CD14-positive monocyte (primary cell): ENCODE data around the gene BCR. TPM values are rescaled to one million over a fixed set of nuclear protein-coding genes. Genes with fewer than 3 reads are reported as not detected.
A peak's percentile ranks its signal among the peaks of the same experiment; 100 is the strongest.

Experiments used
- DNase-seq, 3 donors: peaks; one replicate each; pipeline ENCODE4 v3.0.0-alpha.2; 2011 to 2022
- H2AFZ ChIP-seq: 2 replicates; pipeline ENCODE4 v1.6.0; 2012; ENCODE audit warnings: mild to moderate bottlenecking, low read depth, low read length, inconsistent platforms; ENCODE audit not compliant: insufficient read depth, poor library complexity, severe bottlenecking
- H3K27ac ChIP-seq, 2 donors: 1 replicate in 1 of 2; 2 replicates in 1 of 2; pipeline ENCODE4 v1.5.1; 2012 to 2013; ENCODE audit warnings: low read length in 2 of 2, control low read depth in 1 of 2, inconsistent platforms in 1 of 2, low read depth in 1 of 2, mild to moderate bottlenecking in 1 of 2
- H3K27me3 ChIP-seq, 2 donors: one replicate each; pipeline versions ENCODE4 v1.6.0 to v1.6.1; 2011 to 2013; ENCODE audit warnings: low read length in 2 of 2; ENCODE audit not compliant: control insufficient read depth in 2 of 2, insufficient read depth in 2 of 2
- H3K36me3 ChIP-seq, 2 donors: replicated peaks in 1 of 2; 1 replicate in 1 of 2; 2 replicates in 1 of 2; pipeline versions ENCODE4 v1.5.1 to v1.6.1; 2012 to 2013; ENCODE audit warnings: low read length in 2 of 2, control low read depth in 1 of 2, inconsistent platforms in 1 of 2, mild to moderate bottlenecking in 1 of 2; ENCODE audit not compliant: insufficient read depth in 2 of 2, control insufficient read depth in 1 of 2
- H3K4me1 ChIP-seq, 2 donors: 1 replicate in 1 of 2; 2 replicates in 1 of 2; pipeline versions ENCODE4 v1.5.1 to v1.6.1; 2012 to 2013; ENCODE audit warnings: low read length in 2 of 2, control low read depth in 1 of 2, inconsistent platforms in 1 of 2, mild to moderate bottlenecking in 1 of 2, moderate library complexity in 1 of 2; ENCODE audit not compliant: insufficient read depth in 2 of 2, control insufficient read depth in 1 of 2
- H3K4me2 ChIP-seq: replicated peaks from 2 replicates; pipeline ENCODE3; 2012; ENCODE audit warnings: low read length, moderate library complexity, mild to moderate bottlenecking; ENCODE audit not compliant: poor library complexity, severe bottlenecking; ENCODE audit errors: extremely low read depth
- H3K4me3 ChIP-seq, 3 experiments: fragments of 200-600 bp in 1 of 3; sonication (generic) in 1 of 3; replicated peaks in 1 of 3; 1 replicate in 2 of 3; 2 replicates in 1 of 3; pipeline ENCODE4 v1.5.1; 2011 to 2013; ENCODE audit warnings: low read length in 3 of 3, mild to moderate bottlenecking in 3 of 3, control low read depth in 2 of 3, low read depth in 2 of 3, inconsistent platforms in 1 of 3, moderate library complexity in 1 of 3
- H3K79me2 ChIP-seq: 2 replicates; pipeline ENCODE4 v1.6.0; 2012; ENCODE audit warnings: mild to moderate bottlenecking, control low read depth, inconsistent platforms, low read length, moderate library complexity; ENCODE audit not compliant: insufficient read depth
- H3K9ac ChIP-seq: 2 replicates; pipeline ENCODE4 v1.6.0; 2017; ENCODE audit warnings: low read length, mild to moderate bottlenecking; ENCODE audit not compliant: insufficient read depth, poor library complexity, severe bottlenecking
- H3K9me3 ChIP-seq, 2 donors: replicated peaks in 1 of 2; 1 replicate in 1 of 2; 2 replicates in 1 of 2; pipeline versions ENCODE4 v1.5.1 to v1.6.1; 2012 to 2013; ENCODE audit warnings: low read length in 2 of 2, control low read depth in 1 of 2; ENCODE audit not compliant: control insufficient read depth in 1 of 2, insufficient read depth in 1 of 2
- H4K20me1 ChIP-seq: 2 replicates; pipeline ENCODE4 v1.6.0; 2012; ENCODE audit warnings: mild to moderate bottlenecking, low read length, control low read depth, moderate library complexity; ENCODE audit not compliant: insufficient read depth
- H3K27ac Mint-ChIP-seq, 7 donors: one replicate each; pipeline ENCODE4 v1.8.0; 2020; ENCODE audit warnings: mild to moderate bottlenecking in 7 of 7, mixed read lengths in 7 of 7, moderate library complexity in 6 of 7, inconsistent platforms in 2 of 7
- H3K27me3 Mint-ChIP-seq, 3 donors: one replicate each; pipeline ENCODE4 v1.8.0; 2021 to 2022; ENCODE audit warnings: low read depth in 3 of 3, mild to moderate bottlenecking in 3 of 3, mixed read lengths in 3 of 3, moderate library complexity in 3 of 3, inconsistent platforms in 1 of 3
- H3K36me3 Mint-ChIP-seq, 2 donors: one replicate each; pipeline ENCODE4 v1.8.0; 2020; ENCODE audit warnings: mixed read lengths in 2 of 2, inconsistent platforms in 1 of 2, mild to moderate bottlenecking in 1 of 2
- H3K4me1 Mint-ChIP-seq: one replicate; pipeline ENCODE4 v1.8.0; 2020; ENCODE audit warnings: mild to moderate bottlenecking, mixed read lengths
- H3K4me3 Mint-ChIP-seq, 2 donors: one replicate each; pipeline ENCODE4 v1.8.0; 2020; ENCODE audit warnings: mild to moderate bottlenecking in 2 of 2, mixed read lengths in 2 of 2, moderate library complexity in 1 of 2
- H3K9me3 Mint-ChIP-seq, 7 donors: one replicate each; pipeline ENCODE4 v1.8.0; 2020 to 2022; ENCODE audit warnings: mixed read lengths in 7 of 7, mild to moderate bottlenecking in 6 of 7, moderate library complexity in 6 of 7, inconsistent platforms in 2 of 7
- CTCF ChIP-seq: fragments of 200-600 bp; IDR thresholded peaks from one replicate; pipeline ENCODE4 v1.8.0; 2022; ENCODE audit warnings: antibody characterized with exemption, mild to moderate bottlenecking
- WGBS: methylation state at CpG from one replicate; pipeline ENCODE4 v1.1.5; 2013; ENCODE audit warnings: missing lambda C conversion rate; ENCODE audit not compliant: insufficient coverage; 5-methylcytosine and 5-hydroxymethylcytosine counted together
- intact Hi-C, 2 donors: fragments of 100-400 bp; cut with micrococcal nuclease; formaldehyde crosslinking; loops; one replicate each; pipeline versions ENCODE4 v1.15.0 to v1.15.1; 2023
- polyA plus RNA-seq, 3 donors: library from polyadenylated mRNA; depleted of rRNA in 1 of 3; unstranded in 2 of 3; stranded (reverse) in 1 of 3; fragments of 300-500 nt in 2 of 3; fragments of >200 nt in 1 of 3; fragmentation: Illumina TruSeq in 2 of 3; gene quantifications; 1 replicate in 2 of 3; 2 replicates in 1 of 3; pipeline ENCODE4 v1.2.3, GENCODE V29; 2012 to 2021

The BCR gene
- polyA plus RNA-seq, 3 donors: 0.97 to 20.9 (median 0.97) TPM

GRCh38 chr22:23178512-23179254 lies 1.6 kb upstream of the BCR start:
- H3K4me2 ChIP-seq: no peak overlapping the region
- peak; percentile 49 to 69 (median 63) for DNase-seq
- intact Hi-C loops: loop anchor here (1.0 to 10.0 kb wide), 3 partner anchors 64 to 206 kb away; no protein-coding TSS in a partner anchor
- H3K9me3 ChIP-seq: peaks cover 8 to 19% of the 10 kb centered on the region in 2 donors
- Mint-ChIP-seq H3K4me1 (peaks cover 45% of the 10 kb centered on the region), H3K36me3 (peaks cover 9 to 13% of the 10 kb centered on the region in 2 donors), H3K9me3 (peaks cover 10 to 23% (median 16%) of the 10 kb centered on the region in 7 donors), H3K4me3 (peak overlapping the region; percentile 16 to 28), H3K27me3 (peaks cover 0 to 16% (median 8%) of the 10 kb centered on the region in 3 donors), H3K27ac (peak overlapping the region in 3 of 7 donors; percentile 4 to 45 (median 35))
- no peak overlapping the region for H3K27ac ChIP-seq
- peaks cover 0 to 5% of the 10 kb centered on the region in 2 donors for H3K27me3 ChIP-seq
- H3K9ac ChIP-seq: no peak overlapping the region
- peak; percentile 98 for TF ChIP-seq CTCF
- WGBS: 34% methylated on average over 5 of the region's 9 CpGs
- peaks cover 28% of the 10 kb centered on the region for H3K79me2 ChIP-seq
- peaks cover 31 to 37% of the 10 kb centered on the region in 2 donors for H3K4me1 ChIP-seq
- H4K20me1 ChIP-seq: peaks cover 26% of the 10 kb centered on the region
- H3K4me3 ChIP-seq: no peak overlapping the region
- no peak overlapping the region for H2AFZ ChIP-seq
- no peaks in the 10 kb centered on the region for H3K36me3 ChIP-seq

GRCh38 chr22:23179381-23180299 lies 669 bp upstream of the BCR start:
- peaks cover 8 to 19% of the 10 kb centered on the region in 2 donors for H3K9me3 ChIP-seq
- peak overlapping the region; percentile 77 for H2AFZ ChIP-seq
- H3K4me3 Mint-ChIP-seq: peak overlapping the region; percentile 84 to 87
- H3K4me2 ChIP-seq: peak overlapping the region; percentile 87
- peaks cover 38% of the 10 kb centered on the region for H3K79me2 ChIP-seq
- H3K4me3 ChIP-seq: peak overlapping the region; percentile 42 to 73 (median 44)
- H3K27ac ChIP-seq: peak overlapping the region in 1 of 2 donors; percentile 29
- H3K36me3 Mint-ChIP-seq: peaks cover 11 to 13% of the 10 kb centered on the region in 2 donors
- TF ChIP-seq CTCF: no peak
- peaks cover 35% of the 10 kb centered on the region for H4K20me1 ChIP-seq
- H3K27ac Mint-ChIP-seq: peak overlapping the region in 6 of 7 donors; percentile 42 to 85 (median 76)
- peaks cover 52% of the 10 kb centered on the region for H3K4me1 Mint-ChIP-seq
- peaks cover 0 to 5% of the 10 kb centered on the region in 2 donors for H3K27me3 ChIP-seq
- H3K27me3 Mint-ChIP-seq: peaks cover 0 to 16% (median 8%) of the 10 kb centered on the region in 3 donors
- H3K36me3 ChIP-seq: no peaks in the 10 kb centered on the region
- DNase-seq: no peak
- peaks cover 10 to 23% (median 16%) of the 10 kb centered on the region in 7 donors for H3K9me3 Mint-ChIP-seq
- peaks cover 41 to 47% of the 10 kb centered on the region in 2 donors for H3K4me1 ChIP-seq
- peak overlapping the region; percentile 50 for H3K9ac ChIP-seq
- 50% methylated on average over 24 of the region's 25 CpGs for WGBS
- intact Hi-C loops: loop anchor here (1.0 to 10.0 kb wide), 4 partner anchors 38 to 205 kb away; no protein-coding TSS in a partner anchor
